IMR-90 (cell line): ENCODE measurements around the gene STX18.

Experiments
- FOS ChIP-seq: fragments of 150-350 bp; IDR thresholded peaks from 2 replicates; pipeline ENCODE4 v1.6.1; 2016; ENCODE audit warnings: low read depth, low read length
- RAD21 ChIP-seq: IDR thresholded peaks from 2 replicates; pipeline ENCODE4 v1.6.1; 2012; ENCODE audit warnings: low read length, improper control_type of control experiment
- TF ChIP-seq, protein P1 (sequence below): conservative IDR thresholded peaks from 2 replicates; pipeline ENCODE4 v1.5.1; 2012; ENCODE audit warnings: mild to moderate bottlenecking, low read depth, low read length, improper control_type of control experiment

DNA sequence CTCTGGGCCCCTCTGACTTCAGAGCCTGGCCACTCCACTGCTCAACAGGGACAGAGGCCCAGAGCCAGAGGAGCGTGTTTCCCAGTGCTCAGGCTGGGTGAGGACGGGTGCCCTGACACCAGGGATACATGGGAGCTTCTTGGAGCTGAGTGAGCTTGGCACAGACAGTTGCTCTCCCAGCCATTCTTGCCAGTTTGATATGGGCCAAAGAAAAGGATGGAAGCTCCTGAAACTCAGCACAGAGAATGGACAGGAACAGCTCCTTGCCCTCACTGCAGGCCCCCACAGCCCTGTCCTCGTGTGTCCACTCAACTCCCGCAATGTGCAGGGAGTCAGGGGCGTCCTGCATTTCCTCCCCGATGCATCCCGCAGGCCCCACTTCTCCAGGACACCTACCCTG, 116.2 kb downstream of the STX18 start:
- TF ChIP-seq, protein P1, sequence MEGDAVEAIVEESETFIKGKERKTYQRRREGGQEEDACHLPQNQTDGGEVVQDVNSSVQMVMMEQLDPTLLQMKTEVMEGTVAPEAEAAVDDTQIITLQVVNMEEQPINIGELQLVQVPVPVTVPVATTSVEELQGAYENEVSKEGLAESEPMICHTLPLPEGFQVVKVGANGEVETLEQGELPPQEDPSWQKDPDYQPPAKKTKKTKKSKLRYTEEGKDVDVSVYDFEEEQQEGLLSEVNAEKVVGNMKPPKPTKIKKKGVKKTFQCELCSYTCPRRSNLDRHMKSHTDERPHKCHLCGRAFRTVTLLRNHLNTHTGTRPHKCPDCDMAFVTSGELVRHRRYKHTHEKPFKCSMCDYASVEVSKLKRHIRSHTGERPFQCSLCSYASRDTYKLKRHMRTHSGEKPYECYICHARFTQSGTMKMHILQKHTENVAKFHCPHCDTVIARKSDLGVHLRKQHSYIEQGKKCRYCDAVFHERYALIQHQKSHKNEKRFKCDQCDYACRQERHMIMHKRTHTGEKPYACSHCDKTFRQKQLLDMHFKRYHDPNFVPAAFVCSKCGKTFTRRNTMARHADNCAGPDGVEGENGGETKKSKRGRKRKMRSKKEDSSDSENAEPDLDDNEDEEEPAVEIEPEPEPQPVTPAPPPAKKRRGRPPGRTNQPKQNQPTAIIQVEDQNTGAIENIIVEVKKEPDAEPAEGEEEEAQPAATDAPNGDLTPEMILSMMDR = no peak
- TF ChIP-seq RAD21 (no peak), FOS (no peak)
